GM19023 (cell line): ENCODE data around the gene SYS1.
"Not testable (repeated sequence)": the region's sequence is repeated elsewhere in the genome, so short reads cannot be mapped to it uniquely, and the experiment has no call there.

Source experiments
- ATAC-seq: cut with Tn5 transposase; IDR thresholded peaks from one replicate; pipeline ENCODE4 v1.9.1; 2021; ENCODE audit warnings: mild to moderate bottlenecking, moderate library complexity; ENCODE audit not compliant: unreplicated experiment

Gene SYS1

GRCh38 chr20:45339799-45340198, 23.2 kb upstream of the SYS1 start:
- ATAC-seq = no peak

- no peak for ATAC-seq
Measured at GRCh38 chr20:45340236-45340847, 22.6 kb upstream of the SYS1 start.

GRCh38 chr20:45340951-45341350, 22.0 kb upstream of the SYS1 start:
- no peak for ATAC-seq

- ATAC-seq = no peak
Measured at GRCh38 chr20:45341579-45341938, 21.4 kb upstream of the SYS1 start.

- ATAC-seq = no peak
Measured at GRCh38 chr20:45341939-45342854, 20.8 kb upstream of the SYS1 start.

- ATAC-seq = no peak
Measured at GRCh38 chr20:45342855-45343531, 20.0 kb upstream of the SYS1 start.

GRCh38 chr20:45343532-45344167, 19.3 kb upstream of the SYS1 start:
- ATAC-seq = no peak

GRCh38 chr20:45344168-45344860, 18.6 kb upstream of the SYS1 start:
- ATAC-seq = no peak

GRCh38 chr20:45345104-45345936, 17.6 kb upstream of the SYS1 start:
- ATAC-seq = no peak

GRCh38 chr20:45346291-45346718, 16.7 kb upstream of the SYS1 start:
- ATAC-seq = no peak

- no peak for ATAC-seq
Measured at GRCh38 chr20:45346851-45347250, 16.1 kb upstream of the SYS1 start.

- no peak for ATAC-seq
Measured at GRCh38 chr20:45347297-45347935, 15.5 kb upstream of the SYS1 start.

- ATAC-seq = no peak
Measured at GRCh38 chr20:45347936-45348778, 14.8 kb upstream of the SYS1 start, which contains the start of gene SDC4. SDC4 (minus strand) TSS chr20:45348424; CDS start chr20:45348384, 40 bp downstream.

GRCh38 chr20:45350217-45350616, 12.7 kb upstream of the SYS1 start:
- no peak for ATAC-seq

- ATAC-seq = not testable (repeated sequence)
Measured at GRCh38 chr20:45350795-45351194, 12.2 kb upstream of the SYS1 start.

GRCh38 chr20:45352729-45353128, 10.2 kb upstream of the SYS1 start:
- ATAC-seq = no peak

- ATAC-seq = no peak
Measured at GRCh38 chr20:45353746-45354145, 9.2 kb upstream of the SYS1 start.
